Measurements from ENCODE around the gene EEF1AKMT3.

DNA sequence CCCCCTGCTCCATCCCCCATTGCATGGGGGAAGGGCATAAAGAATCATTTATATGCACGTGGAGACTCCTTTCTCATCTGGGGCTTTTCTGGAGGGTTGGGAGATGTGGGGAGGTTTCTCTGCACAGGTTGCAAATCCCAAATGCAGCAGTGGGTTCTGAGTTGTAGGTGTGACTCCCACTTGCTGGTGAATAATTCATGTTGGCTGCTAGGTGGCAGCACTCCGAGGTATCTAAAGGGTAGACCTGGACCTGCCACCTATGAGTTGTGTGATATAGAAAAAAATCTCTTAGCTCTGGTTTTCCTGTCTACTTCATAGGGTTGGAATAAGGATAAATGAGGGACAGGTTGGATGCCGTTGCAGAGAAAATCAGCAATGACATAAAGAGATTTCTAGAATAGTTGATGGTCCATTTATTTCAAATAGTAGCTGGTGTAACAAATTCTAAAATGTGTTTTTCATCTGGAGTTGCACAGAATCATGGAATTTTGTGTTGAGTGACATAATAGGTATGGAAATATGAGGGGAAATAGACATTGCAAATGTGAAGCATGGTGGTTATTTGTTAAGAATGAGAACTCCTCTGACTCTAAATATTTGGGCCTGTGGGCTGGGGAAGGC, 12.9 kb upstream of the EEF1AKMT3 start:
- TF ChIP-seq CTCF (IDR thresholded peaks at IDR 0.05; ENCODE audit: low read length) (peak; percentile 60), EZH2phosphoT487 (IDR thresholded peaks at IDR 0.05; ENCODE audit: low read length) (no peak)

All from MM.1S (cell line).